Measurements from ENCODE around the gene N4BP2L1.

N4BP2L1 gene

DNA sequence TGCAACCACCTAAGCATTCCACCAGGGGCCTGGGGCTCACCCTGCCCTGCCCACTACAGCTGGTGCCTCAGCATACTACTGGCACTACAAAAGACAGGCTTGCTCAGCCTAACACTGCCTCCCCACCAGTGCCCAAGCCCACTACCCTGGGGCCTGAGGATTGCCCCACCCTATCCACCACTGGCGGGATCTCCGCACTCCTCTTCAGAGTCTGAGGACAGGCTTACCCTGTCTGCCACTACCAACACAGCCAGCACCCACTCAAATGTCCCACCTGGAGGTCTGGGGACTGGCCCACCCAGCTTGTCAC lies 27.6 kb upstream of the N4BP2L1 start:
- Histone ChIP-seq H4K20me1 (no peaks in the 10 kb centered on the region), H3K4me2 (no peak overlapping the region), H3K27ac (no peak overlapping the region), H3K9me3 (peaks cover 67% of the 10 kb centered on the region), H3K4me1 (no peaks in the 10 kb centered on the region), H3K9ac (no peak overlapping the region), H3K36me3 (peaks cover 25% of the 10 kb centered on the region), H3K4me3 (no peak overlapping the region), H3K27me3 (no peaks in the 10 kb centered on the region)
- TF ChIP-seq Cebpa-rat (IDR thresholded peaks at IDR 0.05) = no peak

DNA sequence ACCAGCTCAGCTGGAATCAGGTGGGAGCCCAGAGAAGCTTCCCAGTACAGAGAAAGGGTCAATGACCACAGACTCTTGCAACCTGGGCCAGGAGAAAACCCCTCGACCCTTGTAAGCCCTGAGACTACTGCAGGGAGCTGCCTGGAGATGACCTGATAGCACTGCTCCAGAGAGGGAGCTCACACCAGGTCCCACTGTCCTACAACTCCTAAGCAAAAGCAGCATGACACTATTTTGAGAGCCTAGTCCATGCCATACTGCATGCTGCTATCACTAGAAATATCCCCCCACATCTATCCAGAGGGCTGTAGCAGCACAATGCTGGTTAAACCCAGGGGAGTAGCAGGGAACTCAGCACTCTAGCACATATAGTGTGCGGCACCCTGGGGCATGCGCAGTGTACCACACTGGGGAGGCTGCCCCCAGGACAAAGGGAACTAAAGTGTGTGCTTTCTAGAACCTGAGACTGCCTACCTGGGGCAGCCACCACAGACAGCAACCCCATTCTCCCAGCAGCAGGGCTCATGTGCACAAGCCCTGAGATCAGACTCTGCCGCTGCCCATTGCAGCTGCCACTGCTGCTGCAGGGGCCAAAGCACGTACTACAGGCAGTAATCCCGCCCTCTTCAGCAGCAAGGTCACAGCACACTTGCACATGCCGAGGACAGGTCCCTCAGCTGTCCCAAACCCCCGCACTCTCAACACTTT lies 27.1 kb upstream of the N4BP2L1 start:
- Histone ChIP-seq H3K4me3 (no peak overlapping the region), H3K4me2 (no peak overlapping the region), H3K27me3 (no peaks in the 10 kb centered on the region), H3K9me3 (peaks cover 67% of the 10 kb centered on the region), H3K36me3 (peaks cover 25% of the 10 kb centered on the region), H3K9ac (no peak overlapping the region), H3K4me1 (no peaks in the 10 kb centered on the region), H4K20me1 (no peaks in the 10 kb centered on the region), H3K27ac (no peak overlapping the region)
- no peak for TF ChIP-seq Cebpa-rat (IDR thresholded peaks at IDR 0.05)

DNA sequence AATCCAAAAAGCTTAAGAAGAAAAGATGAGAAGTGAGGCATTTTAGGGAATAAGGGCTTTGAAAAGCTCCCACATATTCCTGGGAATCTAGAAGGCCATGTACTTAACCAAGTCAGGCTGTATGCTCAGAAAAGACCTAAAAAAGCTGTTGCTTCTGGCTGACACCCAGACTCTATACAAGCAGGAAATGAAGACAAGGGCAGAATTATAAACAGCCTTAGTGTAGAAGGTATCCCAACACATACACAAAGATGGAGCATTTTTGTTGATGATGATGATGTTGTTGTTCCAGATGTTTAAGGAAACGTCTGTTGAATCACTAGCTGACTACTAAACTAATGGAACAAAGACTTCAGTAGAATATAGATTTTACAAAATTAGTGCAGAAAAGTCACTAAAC lies 26.1 kb upstream of the N4BP2L1 start:
- TF ChIP-seq Cebpa-rat (IDR thresholded peaks at IDR 0.05) = no peak
- H3K4me3 ChIP-seq = no peak overlapping the region
- no peaks in the 10 kb centered on the region for H4K20me1 ChIP-seq
- peaks cover 25% of the 10 kb centered on the region for H3K36me3 ChIP-seq
- H3K9me3 ChIP-seq = peaks cover 63% of the 10 kb centered on the region
- H3K27ac ChIP-seq = no peak overlapping the region
- H3K4me1 ChIP-seq = no peaks in the 10 kb centered on the region
- no peak overlapping the region for H3K9ac ChIP-seq
- H3K27me3 ChIP-seq = no peaks in the 10 kb centered on the region
- no peak overlapping the region for H3K4me2 ChIP-seq

DNA sequence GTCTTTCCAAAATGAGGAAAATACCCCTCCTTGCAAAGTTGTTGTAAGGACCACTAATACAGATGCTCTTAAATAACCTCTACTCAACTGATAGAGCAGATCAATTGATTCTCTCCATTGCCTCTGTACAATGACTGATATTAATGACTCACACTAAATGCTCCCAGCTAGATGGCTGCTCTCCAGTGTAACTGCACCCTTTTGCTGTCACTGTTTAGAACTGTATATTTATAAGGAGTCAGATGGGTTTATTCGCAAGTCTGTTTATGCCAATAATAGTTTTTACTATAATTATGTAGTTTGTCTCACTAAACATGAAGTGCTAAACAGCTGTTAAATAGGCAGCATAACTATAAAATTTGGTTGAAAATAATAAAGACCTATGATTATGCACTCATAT lies 21.0 kb upstream of the N4BP2L1 start:
- Histone ChIP-seq H3K4me3 (no peak overlapping the region), H3K27me3 (no peaks in the 10 kb centered on the region), H4K20me1 (no peaks in the 10 kb centered on the region), H3K4me1 (no peaks in the 10 kb centered on the region), H3K27ac (no peak overlapping the region), H3K4me2 (no peak overlapping the region), H3K36me3 (peaks cover 9% of the 10 kb centered on the region; the same call in 1 of the 2 replicates), H3K9ac (no peak overlapping the region), H3K9me3 (peaks cover 24% of the 10 kb centered on the region)
- TF ChIP-seq Cebpa-rat (IDR thresholded peaks at IDR 0.05) = no peak

DNA sequence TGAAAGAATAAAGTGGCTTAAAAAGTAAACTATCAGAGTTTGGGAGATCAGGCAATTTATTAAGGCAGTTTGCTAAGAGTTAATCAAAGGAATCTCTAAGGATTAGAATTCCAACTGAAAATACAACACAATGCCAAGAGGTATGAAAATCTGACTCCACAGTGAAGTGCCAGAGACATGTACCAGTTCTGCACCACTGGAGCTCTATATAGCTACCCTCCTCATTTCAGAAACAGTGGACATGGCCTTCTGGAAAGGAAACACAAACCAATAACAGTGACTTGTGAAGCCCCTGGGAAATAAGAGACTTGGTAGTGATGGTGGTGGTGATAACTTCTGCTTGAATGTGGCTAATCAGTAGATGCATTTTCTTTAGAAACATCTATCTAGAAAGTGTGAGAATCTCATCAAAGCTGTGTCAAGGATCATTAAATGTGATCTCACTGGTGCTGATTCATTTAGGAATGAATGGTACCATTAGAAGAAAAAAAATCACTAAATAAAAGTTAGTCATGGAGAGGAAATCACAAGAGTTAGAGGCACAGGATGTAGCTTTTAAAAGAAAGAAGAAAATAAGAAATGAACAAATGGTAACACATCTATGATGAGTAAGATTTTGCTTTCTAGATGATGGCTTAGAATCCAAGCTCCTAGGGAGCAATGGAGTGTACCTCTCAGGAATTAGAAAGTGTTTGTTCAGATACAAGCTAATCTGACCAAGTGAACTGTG lies 20.1 kb upstream of the N4BP2L1 start:
- Histone ChIP-seq H3K27me3 (no peaks in the 10 kb centered on the region), H3K4me1 (no peaks in the 10 kb centered on the region), H3K36me3 (peaks cover 9% of the 10 kb centered on the region; the same call in 1 of the 2 replicates), H3K9me3 (peaks cover 18% of the 10 kb centered on the region), H3K9ac (no peak overlapping the region), H4K20me1 (no peaks in the 10 kb centered on the region), H3K27ac (no peak overlapping the region), H3K4me3 (no peak overlapping the region), H3K4me2 (no peak overlapping the region)
- no peak for TF ChIP-seq Cebpa-rat (IDR thresholded peaks at IDR 0.05)

DNA sequence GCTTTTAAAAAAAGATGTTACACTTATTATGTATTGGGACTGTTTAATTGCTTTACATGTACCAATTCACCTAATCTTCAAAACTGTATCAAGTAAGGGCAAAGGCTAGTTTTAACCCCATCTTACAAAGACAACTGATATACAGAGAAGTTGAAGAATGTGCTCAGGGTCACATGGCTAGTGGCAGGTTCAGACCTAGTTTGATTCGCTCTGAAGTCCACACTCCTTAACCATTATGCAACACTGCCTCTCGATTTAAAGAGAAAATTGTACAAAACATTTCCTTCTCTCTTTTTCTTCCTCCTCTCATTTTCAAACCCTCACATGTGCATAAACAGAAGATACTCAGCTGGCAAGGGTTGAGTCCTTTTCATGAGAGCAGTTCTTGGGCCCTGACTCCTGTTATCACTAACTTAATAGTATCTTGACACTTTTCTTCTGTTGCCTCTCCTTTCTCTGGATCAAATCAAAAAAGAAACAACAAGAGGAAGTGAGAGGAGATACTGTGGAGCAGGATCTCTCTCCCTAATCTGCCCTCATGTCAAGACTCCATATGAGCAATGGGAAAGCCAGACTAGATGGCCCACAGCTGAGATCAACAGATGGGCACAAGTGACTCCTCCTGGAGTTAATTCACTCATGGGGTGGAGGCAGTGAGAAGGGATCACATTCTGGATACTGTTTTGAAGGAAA lies 19.0 kb upstream of the N4BP2L1 start:
- Histone ChIP-seq H3K9ac (no peak overlapping the region), H4K20me1 (no peaks in the 10 kb centered on the region), H3K27me3 (no peaks in the 10 kb centered on the region), H3K36me3 (peaks cover 6% of the 10 kb centered on the region; the same call in 1 of the 2 replicates), H3K4me2 (no peak overlapping the region), H3K4me1 (no peaks in the 10 kb centered on the region), H3K9me3 (peaks cover 10% of the 10 kb centered on the region), H3K27ac (no peak overlapping the region), H3K4me3 (no peak overlapping the region)
- no peak for TF ChIP-seq Cebpa-rat (IDR thresholded peaks at IDR 0.05)

DNA sequence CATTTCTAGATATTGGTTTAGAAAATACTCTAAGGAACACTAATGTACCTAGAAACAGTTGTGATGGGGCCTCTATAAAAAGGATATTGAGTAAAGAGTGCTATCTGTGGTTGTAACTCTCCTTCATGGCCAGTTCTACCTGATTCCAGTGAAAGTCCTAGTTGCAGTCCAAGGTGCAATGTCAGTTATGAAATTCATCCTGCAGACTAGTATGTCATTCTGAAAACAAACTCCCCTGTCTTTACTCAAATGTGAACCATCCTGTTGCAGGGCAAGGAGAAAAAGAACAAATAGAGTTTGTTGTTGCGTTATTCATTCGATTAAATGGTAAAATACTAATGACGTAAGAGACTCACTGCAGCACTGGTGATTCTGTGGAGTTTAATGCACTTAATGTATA lies 18.3 kb upstream of the N4BP2L1 start:
- no peak overlapping the region for H3K4me2 ChIP-seq
- H3K9me3 ChIP-seq = peaks cover 4% of the 10 kb centered on the region; the same call in 1 of the 2 replicates
- no peak overlapping the region for H3K9ac ChIP-seq
- no peaks in the 10 kb centered on the region for H3K4me1 ChIP-seq
- no peak for TF ChIP-seq Cebpa-rat (IDR thresholded peaks at IDR 0.05)
- no peaks in the 10 kb centered on the region for H3K36me3 ChIP-seq
- no peaks in the 10 kb centered on the region for H3K27me3 ChIP-seq
- H4K20me1 ChIP-seq = no peaks in the 10 kb centered on the region
- no peak overlapping the region for H3K4me3 ChIP-seq
- H3K27ac ChIP-seq = no peak overlapping the region

DNA sequence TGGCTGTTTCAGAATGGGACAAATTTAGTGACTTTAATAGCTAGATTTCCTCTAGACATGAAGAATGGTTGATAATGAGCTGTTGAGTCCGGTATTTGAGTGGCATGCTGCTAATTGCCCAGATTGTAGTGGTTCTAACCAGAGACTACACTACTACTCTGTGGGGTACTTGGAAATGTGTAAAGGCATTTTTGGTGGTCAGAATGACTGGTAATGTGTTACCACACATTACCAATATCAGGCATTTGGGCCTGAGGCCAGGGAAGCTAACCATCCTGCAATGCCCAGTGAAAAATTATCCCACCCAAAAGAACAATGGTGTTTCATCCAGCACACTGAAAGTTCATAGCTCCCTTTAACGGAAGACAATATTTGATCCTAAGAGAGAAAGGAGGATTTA lies 17.5 kb upstream of the N4BP2L1 start:
- no peak for TF ChIP-seq Cebpa-rat (IDR thresholded peaks at IDR 0.05)

DNA sequence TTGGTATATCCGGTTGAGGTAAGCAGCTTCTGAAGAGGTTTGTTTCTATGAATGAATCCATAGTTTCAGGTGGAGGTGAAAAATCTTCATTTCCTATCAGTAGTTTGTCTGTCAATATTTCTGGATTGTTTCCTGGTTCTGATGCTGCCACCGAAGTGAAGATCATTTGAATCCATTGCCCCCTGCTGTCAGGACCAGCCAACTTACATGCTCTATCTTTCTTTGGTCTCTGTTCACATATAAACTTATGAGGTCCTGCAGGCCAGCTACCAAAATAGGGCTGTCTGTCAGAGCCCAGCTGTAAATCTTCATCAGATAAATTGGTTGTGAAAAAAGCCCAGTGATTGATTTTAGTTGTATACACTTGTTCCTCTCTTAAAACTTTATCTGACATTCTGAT lies 15.2 kb upstream of the N4BP2L1 start:
- Histone ChIP-seq H3K27me3 (no peaks in the 10 kb centered on the region), H3K9ac (no peak overlapping the region), H3K9me3 (no peaks in the 10 kb centered on the region), H3K4me3 (no peak overlapping the region), H3K36me3 (no peaks in the 10 kb centered on the region), H3K4me1 (no peaks in the 10 kb centered on the region), H3K4me2 (no peak overlapping the region), H4K20me1 (no peaks in the 10 kb centered on the region), H3K27ac (no peak overlapping the region)
- no peak for TF ChIP-seq Cebpa-rat (IDR thresholded peaks at IDR 0.05)

More for the DNA sequence above, 17.5 kb upstream of the N4BP2L1 start:
- H3K27me3 ChIP-seq = no peaks in the 10 kb centered on the region
- H3K9me3 ChIP-seq = no peaks in the 10 kb centered on the region
- H3K4me3 ChIP-seq = no peak overlapping the region
- no peak overlapping the region for H3K9ac ChIP-seq
- H3K27ac ChIP-seq = no peak overlapping the region
- H4K20me1 ChIP-seq = no peaks in the 10 kb centered on the region
- H3K36me3 ChIP-seq = no peaks in the 10 kb centered on the region
- H3K4me1 ChIP-seq = no peaks in the 10 kb centered on the region
- no peak overlapping the region for H3K4me2 ChIP-seq

DNA sequence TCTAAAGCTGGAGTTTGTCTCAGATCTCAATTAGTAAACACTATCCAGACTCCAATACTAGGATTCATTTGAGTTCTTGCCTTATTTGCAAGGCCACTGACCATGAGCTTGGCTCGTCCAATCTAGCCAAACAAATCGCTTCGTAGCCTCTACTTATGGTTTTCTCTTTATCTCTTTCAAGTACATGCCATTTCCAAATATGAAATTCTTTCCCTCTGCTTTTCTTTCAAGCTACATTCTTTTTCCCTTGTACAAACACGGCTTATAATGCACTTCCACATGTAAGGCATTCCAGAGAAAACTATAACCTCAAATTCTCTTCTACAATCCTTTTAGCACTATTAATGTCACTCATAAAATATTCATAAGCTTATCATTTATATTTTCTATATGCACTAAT lies 10.9 kb upstream of the N4BP2L1 start:
- H3K36me3 ChIP-seq = no peaks in the 10 kb centered on the region
- no peak overlapping the region for H3K4me3 ChIP-seq
- H4K20me1 ChIP-seq = no peaks in the 10 kb centered on the region
- TF ChIP-seq Cebpa-rat (IDR thresholded peaks at IDR 0.05) = no peak
- no peak overlapping the region for H3K9ac ChIP-seq
- H3K27ac ChIP-seq = no peak overlapping the region
- no peaks in the 10 kb centered on the region for H3K4me1 ChIP-seq
- no peaks in the 10 kb centered on the region for H3K27me3 ChIP-seq
- no peak overlapping the region for H3K4me2 ChIP-seq
- no peaks in the 10 kb centered on the region for H3K9me3 ChIP-seq
